ENCODE results near the gene ARFGEF2.
"Not testable (repeated sequence)": the region's sequence is repeated elsewhere in the genome, so short reads cannot be mapped to it uniquely, and the experiment has no call there.

ARFGEF2 gene

GRCh38 chr20:49082295-49082694 is 160.8 kb downstream of the ARFGEF2 start:
- 100% methylated on average over 7 to 10 of the region's 12 CpGs for WGBS, 2 experiments (ENCODE audit: insufficient coverage in 2 of 2)
- not testable (repeated sequence) for H3K9me3 ChIP-seq (ENCODE audit: control insufficient read depth, low read length); H3K27ac ChIP-seq (ENCODE audit: low read depth, low read length, severe bottlenecking); H3K4me1 ChIP-seq (ENCODE audit: control insufficient read depth, insufficient read depth, low read length, poor library complexity, severe bottlenecking); H3K4me3 ChIP-seq (ENCODE audit: extremely low read depth, insufficient read depth, low read length, poor library complexity, severe bottlenecking)
- peaks cover 90% of the 10 kb centered on the region for H3K36me3 ChIP-seq (ENCODE audit: control insufficient read depth, insufficient read depth, low read length)
